Activated naive CD8-positive, alpha-beta T cell treated with anti-CD3 and anti-CD28 coated beads, Interleukin-2, amount 10 ng/mL, durations not matched to agents 7 days and 5 days (primary cell): ENCODE results near the gene KCNAB2. TPM values are rescaled to one million over a fixed set of nuclear protein-coding genes. Genes with fewer than 3 reads are reported as not detected.
"Not testable (repeated sequence)": the region's sequence is repeated elsewhere in the genome, so short reads cannot be mapped to it uniquely, and the experiment has no call there.

Source experiments
- ATAC-seq: fragments of 150-1000 bp; cut with Tn5 transposase; one replicate; pipeline ENCODE4 v1.10.0; 2021; ENCODE audit warnings: low read depth, moderate library complexity
- POLR2A ChIA-PET: fragments of 350-600 bp; sonication (Branson Sonifier 250); formaldehyde crosslinking; loops from one replicate; lab custom pipeline; 2021; ENCODE audit warnings: antibody characterized with exemption; lab: Charles Lee
- DNase-seq: peaks from one replicate; pipeline ENCODE4 v3.0.0; 2021
- H3K27ac Mint-ChIP-seq: one replicate; pipeline ENCODE4 v1.8.0; 2022; ENCODE audit warnings: mild to moderate bottlenecking, mixed read lengths
- H3K27me3 Mint-ChIP-seq: one replicate; pipeline ENCODE4 v1.8.0; 2022; ENCODE audit warnings: mild to moderate bottlenecking, moderate library complexity, mixed read lengths
- H3K36me3 Mint-ChIP-seq: one replicate; pipeline ENCODE4 v1.8.0; 2021; ENCODE audit warnings: mild to moderate bottlenecking, mixed read lengths
- H3K4me1 Mint-ChIP-seq: one replicate; pipeline ENCODE4 v1.8.0; 2021; ENCODE audit warnings: mixed read lengths
- H3K4me3 Mint-ChIP-seq: one replicate; pipeline ENCODE4 v1.8.0; 2022; ENCODE audit warnings: mild to moderate bottlenecking, moderate library complexity, mixed read lengths
- H3K9me3 Mint-ChIP-seq: one replicate; pipeline ENCODE4 v1.8.0; 2021; ENCODE audit warnings: mixed read lengths
- total RNA-seq, 2 experiments: library from RNA; stranded (reverse); gene quantifications; one replicate each; pipeline ENCODE4 v1.2.3, GENCODE V29; 2021

Gene KCNAB2
- total RNA-seq, 2 experiments from 2014 or later, result 290 to 307 TPM

DNA sequence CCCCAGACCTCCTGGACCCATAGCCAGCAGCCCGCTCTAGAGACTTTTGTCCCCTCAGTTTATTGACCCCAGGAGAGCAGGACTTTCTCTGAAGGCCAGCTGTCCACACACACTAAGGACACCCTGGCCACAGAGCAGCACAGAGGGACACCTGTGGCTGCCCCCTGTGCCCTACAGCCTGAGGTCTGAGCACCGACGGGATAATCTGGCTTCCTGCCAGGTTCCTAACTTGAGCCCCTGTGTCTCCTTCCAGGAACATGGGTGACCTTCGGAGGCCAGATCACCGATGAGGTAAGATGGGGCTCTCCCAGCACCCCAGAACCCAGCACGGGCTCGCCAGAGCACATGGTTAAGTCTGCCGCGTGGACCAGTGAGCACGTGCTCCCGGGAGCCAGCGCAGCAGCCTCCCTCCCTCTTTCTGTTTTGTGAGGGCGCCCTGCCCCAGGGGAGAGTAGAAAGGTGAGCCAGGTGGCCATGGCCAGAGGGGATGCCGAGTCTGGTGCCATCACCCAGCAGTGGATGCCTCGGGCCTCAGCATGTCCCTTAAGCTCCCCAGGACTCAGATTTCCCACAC is 27.9 kb downstream of the KCNAB2 start:
- ATAC-seq, result no peak
- Mint-ChIP-seq H3K4me3 (no peak overlapping the region), H3K27me3 (no peaks in the 10 kb centered on the region), H3K4me1 (no peaks in the 10 kb centered on the region), H3K9me3 (no peaks in the 10 kb centered on the region), H3K36me3 (peaks cover 9% of the 10 kb centered on the region), H3K27ac (no peak overlapping the region)
- POLR2A ChIA-PET, result no interaction called here
- no peak for DNase-seq

DNA sequence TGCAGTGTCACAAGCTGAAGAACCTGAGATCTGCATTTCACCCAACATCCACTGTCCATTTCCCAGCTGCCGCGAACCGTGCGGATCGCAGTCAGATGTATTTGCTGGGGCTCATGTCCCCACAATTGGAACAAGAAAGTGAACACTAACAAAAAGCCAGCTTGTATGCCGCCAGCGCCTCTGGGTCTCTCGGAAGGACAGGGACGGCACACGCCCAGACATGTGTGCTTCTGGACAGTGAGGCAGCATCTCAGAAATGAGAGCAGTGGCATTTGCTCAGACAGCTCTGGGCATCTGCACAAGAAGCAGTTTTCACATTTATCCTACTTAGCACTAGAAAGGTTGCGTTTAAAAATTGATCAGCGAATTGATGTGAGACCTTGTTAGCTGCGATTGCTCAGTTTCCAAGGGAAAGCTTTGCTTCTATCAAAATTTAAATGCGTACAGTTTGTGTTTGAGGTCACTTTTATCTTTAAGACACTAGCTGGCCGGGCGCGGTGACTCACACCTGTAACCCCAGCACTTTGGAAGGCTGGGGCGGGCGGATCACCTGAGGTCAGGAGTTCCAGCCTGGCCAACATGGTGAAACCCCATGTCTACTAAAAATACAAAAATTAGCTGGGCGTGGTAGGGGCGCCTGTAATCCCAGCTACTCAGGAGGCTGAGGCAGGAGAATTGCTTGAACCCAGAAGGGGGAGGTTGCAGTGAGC is 28.7 kb downstream of the KCNAB2 start:
- Mint-ChIP-seq H3K36me3 (peaks cover 11% of the 10 kb centered on the region), H3K4me1 (no peaks in the 10 kb centered on the region), H3K27me3 (no peaks in the 10 kb centered on the region), H3K4me3 (no peak overlapping the region), H3K27ac (no peak overlapping the region), H3K9me3 (no peaks in the 10 kb centered on the region)
- no peak for ATAC-seq
- no peak for DNase-seq
- POLR2A ChIA-PET, result no interaction called here

DNA sequence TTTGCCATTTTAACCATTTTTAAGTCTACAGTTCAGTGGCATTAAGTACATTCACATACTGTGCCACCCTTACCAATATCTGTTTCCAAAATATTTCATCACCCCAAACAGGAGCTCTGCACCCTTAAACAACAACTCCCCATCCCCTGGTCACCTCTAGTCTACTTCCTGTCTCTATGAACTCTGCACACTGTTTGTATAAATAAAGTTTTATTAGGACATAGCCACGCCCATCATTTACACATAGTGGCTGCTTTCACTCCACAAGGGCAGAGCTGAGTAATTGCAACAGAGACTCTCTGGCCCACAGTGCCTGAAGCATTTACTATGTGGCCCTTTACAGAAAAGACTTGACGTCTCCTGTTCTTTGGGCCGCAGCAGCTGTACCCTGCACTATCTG is 30.1 kb downstream of the KCNAB2 start:
- Mint-ChIP-seq H3K4me3 (no peak overlapping the region), H3K9me3 (no peaks in the 10 kb centered on the region), H3K4me1 (no peaks in the 10 kb centered on the region), H3K27me3 (no peaks in the 10 kb centered on the region), H3K36me3 (peaks cover 14% of the 10 kb centered on the region), H3K27ac (no peak overlapping the region)
- POLR2A ChIA-PET, result no interaction called here
- DNase-seq (no peak), ATAC-seq (no peak)

DNA sequence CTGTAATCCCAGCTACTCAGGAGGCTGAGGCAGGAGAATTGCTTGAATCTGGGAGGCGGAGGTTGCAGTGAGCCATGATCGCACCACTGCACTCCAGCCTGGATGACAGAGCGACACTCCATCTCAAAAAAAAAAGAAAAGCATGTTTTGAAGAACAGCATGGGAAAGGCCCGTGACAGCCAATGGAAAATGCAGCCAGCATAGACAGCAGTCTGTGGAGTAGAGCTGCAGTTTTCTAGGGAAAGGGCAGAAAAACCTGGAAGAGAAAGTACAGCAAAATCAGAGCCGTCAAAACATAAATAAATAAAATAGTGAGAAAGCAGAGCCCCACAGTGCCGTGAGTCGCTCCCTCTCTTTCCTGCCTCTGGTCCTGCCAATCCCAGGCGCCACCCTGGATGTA is 31.4 kb downstream of the KCNAB2 start:
- H3K4me1 Mint-ChIP-seq, POLR2A ChIA-PET, H3K9me3 Mint-ChIP-seq, ATAC-seq, H3K27ac Mint-ChIP-seq, DNase-seq, H3K4me3 Mint-ChIP-seq, H3K27me3 Mint-ChIP-seq: not testable (repeated sequence)
- H3K36me3 Mint-ChIP-seq, result peaks cover 15% of the 10 kb centered on the region

DNA sequence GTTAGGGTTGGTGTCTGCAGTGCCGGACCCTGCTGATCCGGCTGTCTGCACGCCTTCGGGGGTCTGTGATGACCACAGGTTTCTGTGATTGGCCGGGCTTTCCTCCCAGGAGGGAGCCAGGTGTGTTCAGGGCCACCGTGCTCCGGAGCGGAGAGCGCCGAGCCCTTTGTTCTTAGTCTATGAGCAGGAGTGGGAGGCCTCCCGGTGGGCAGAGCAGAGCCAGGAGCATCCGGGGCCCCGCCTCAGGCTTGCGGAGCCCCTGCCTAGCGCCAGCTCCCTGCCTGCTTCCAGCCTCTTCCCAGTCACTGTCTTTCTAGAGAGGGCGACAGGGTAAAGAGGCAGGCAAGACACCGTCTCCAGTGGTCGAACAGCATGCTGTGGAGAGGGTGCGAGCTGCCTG is 31.8 kb downstream of the KCNAB2 start:
- ATAC-seq (no peak), DNase-seq (no peak)
- POLR2A ChIA-PET, result no interaction called here
- no peaks in the 10 kb centered on the region for H3K27me3 Mint-ChIP-seq
- H3K4me1 Mint-ChIP-seq, result no peaks in the 10 kb centered on the region
- no peak overlapping the region for H3K4me3 Mint-ChIP-seq
- H3K27ac Mint-ChIP-seq, result no peak overlapping the region
- H3K9me3 Mint-ChIP-seq, result no peaks in the 10 kb centered on the region
- H3K36me3 Mint-ChIP-seq, result peaks cover 15% of the 10 kb centered on the region

DNA sequence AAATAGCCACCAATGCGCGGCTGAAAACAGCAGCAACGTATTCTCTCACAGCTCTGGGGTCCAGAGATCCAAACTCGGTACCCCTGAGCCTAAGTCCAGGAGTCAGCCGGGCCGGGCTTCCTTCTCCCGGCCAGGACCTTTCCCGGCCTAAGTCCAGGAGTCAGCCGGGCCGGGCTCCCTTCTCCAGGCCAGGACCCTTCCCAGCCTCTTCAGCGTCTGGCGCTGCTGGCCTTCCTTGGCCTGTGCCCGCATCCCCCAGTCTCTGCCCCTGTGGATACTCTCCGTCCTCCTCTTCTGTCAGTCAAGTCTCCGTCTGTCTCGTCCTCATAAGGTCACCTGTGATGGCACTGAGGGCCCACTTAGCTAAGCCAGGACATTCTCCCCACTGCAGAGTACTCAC is 32.2 kb downstream of the KCNAB2 start:
- Mint-ChIP-seq H3K4me1 (no peaks in the 10 kb centered on the region), H3K27ac (no peak overlapping the region), H3K9me3 (no peaks in the 10 kb centered on the region), H3K4me3 (no peak overlapping the region), H3K36me3 (peaks cover 15% of the 10 kb centered on the region), H3K27me3 (no peaks in the 10 kb centered on the region)
- DNase-seq, result no peak
- POLR2A ChIA-PET, result no interaction called here
- no peak for ATAC-seq

DNA sequence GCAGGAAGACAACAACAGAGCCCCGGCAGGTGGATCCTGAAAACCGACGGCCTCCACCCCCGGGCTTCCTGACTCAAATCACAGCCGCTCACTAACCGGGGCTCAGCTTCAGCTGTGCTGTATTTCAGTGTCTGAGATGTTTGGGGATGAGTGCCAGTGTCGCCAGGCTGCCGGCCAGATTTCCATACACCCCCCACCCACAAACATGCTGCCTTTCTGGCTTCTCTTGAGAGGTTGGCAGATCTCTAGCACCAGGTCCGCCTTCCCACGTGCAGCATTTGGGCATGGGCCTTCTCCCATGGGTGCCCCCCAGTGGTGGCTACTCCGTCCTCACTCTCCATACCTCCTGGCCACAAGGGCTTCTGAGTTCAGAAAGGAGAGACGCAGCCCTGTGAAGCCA is 34.8 kb downstream of the KCNAB2 start:
- Mint-ChIP-seq H3K4me3 (no peak overlapping the region), H3K4me1 (no peaks in the 10 kb centered on the region), H3K36me3 (peaks cover 11% of the 10 kb centered on the region), H3K27me3 (no peaks in the 10 kb centered on the region), H3K9me3 (no peaks in the 10 kb centered on the region), H3K27ac (no peak overlapping the region)
- POLR2A ChIA-PET, result no interaction called here
- ATAC-seq (no peak), DNase-seq (no peak)

DNA sequence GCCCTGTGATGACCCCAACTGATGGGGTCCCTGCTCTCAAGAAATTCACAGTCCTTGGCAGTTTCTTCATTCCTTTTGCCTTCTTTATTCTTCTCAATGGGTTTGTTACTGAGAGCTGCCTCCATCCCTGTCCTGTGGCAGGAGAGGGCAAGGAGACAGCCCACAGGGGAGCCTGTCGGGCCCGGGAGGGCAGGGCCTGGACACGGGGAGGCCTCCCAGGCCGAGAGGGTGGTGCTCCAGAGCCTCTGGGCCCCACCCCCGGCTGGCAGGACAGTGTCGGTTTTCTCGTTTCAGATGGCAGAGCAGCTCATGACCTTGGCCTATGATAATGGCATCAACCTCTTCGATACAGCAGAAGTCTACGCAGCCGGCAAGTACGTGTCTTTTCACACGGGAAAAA is 36.2 kb downstream of the KCNAB2 start:
- H3K27ac Mint-ChIP-seq, result no peak overlapping the region
- POLR2A ChIA-PET, result no interaction called here
- no peaks in the 10 kb centered on the region for H3K4me1 Mint-ChIP-seq
- DNase-seq, result no peak
- ATAC-seq, result no peak
- H3K36me3 Mint-ChIP-seq, result peaks cover 11% of the 10 kb centered on the region
- no peaks in the 10 kb centered on the region for H3K27me3 Mint-ChIP-seq
- H3K9me3 Mint-ChIP-seq, result no peaks in the 10 kb centered on the region
- H3K4me3 Mint-ChIP-seq, result no peak overlapping the region

DNA sequence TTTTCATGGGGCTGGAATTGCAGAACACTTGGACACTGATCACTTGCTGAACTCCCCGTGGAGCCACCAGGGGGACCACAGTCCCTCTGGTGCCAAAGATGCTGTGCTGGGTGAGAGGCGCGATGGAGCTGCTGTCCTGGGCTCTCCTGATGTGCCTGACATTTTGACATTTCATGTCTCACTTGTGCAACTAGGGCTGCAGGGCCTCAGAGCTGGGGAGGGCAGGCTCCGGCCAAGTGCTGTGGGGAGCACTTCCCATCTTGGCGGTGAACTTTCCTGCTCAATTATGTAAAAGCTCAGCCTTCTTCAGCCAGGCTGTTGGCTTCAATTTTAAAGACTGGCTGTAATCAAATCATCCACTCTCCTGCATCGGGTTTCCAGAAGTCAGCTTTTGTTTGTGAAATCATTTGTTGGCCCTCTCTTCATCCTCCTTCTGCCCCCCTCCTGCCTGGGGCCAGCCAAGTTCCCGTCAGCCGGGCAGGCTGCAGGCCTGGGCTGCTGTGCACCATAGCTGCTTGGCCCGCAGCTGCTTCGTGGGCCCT is 36.8 kb downstream of the KCNAB2 start:
- H3K9me3 Mint-ChIP-seq, result no peaks in the 10 kb centered on the region
- H3K4me1 Mint-ChIP-seq, result no peaks in the 10 kb centered on the region
- no peak overlapping the region for H3K27ac Mint-ChIP-seq
- no peaks in the 10 kb centered on the region for H3K27me3 Mint-ChIP-seq
- ATAC-seq (no peak), DNase-seq (no peak)
- H3K4me3 Mint-ChIP-seq, result no peak overlapping the region
- peaks cover 14% of the 10 kb centered on the region for H3K36me3 Mint-ChIP-seq
- POLR2A ChIA-PET, result no interaction called here

DNA sequence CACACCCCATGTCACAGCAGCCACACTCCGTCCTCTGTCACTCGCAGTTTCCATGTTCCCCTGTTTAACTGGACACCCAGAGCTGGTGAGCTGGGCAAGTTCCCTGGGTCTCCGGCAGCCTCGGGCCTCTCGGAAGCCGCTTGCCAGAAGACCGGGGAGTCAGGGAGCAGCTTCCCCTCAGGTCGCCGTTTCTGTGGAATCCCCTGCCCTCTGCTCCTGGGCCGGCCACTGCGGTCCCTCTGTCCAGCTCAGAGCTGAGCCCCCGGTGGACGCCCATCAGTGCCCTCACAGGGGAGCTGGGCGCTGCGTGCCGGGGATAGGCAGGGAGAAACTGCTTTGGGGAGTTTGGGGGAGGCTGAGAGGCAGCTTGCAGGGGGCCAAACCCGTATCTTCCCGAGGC is 37.7 kb downstream of the KCNAB2 start:
- H3K27ac Mint-ChIP-seq, result no peak overlapping the region
- no peaks in the 10 kb centered on the region for H3K27me3 Mint-ChIP-seq
- H3K4me3 Mint-ChIP-seq, result no peak overlapping the region
- H3K4me1 Mint-ChIP-seq, result no peaks in the 10 kb centered on the region
- POLR2A ChIA-PET, result no interaction called here
- H3K9me3 Mint-ChIP-seq, result no peaks in the 10 kb centered on the region
- peaks cover 14% of the 10 kb centered on the region for H3K36me3 Mint-ChIP-seq
- ATAC-seq (no peak), DNase-seq (no peak)

DNA sequence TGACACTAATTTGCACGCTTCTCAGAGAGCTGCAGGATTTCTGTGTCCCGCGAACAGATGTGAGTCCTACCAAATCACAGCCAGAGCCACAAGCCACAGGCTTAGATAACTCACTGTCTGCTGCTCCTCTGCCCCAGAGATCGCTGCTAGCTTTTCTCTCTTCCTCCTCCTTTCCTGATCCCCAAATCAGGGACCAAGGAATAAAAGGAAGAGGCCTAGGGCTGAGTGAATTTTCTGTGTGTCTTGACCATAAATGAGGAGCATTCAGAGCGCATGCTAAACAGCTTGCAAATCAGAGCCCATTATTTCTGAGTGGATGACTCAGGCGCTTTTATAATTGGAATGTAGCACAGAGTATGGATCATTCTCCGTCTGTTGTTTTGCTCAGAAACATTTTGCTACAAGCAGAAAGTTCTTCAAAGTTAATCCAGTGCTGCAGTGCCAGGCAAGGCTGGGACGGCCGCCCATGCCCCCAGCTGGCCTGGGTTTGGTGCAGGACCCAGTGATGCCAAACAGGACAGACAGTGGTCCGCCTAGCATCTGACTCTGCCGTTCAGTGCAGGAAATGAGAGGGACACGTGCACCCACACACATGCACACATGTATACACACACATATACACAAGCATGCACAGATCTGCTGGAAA is 38.2 kb downstream of the KCNAB2 start:
- Mint-ChIP-seq H3K9me3 (no peaks in the 10 kb centered on the region), H3K27me3 (no peaks in the 10 kb centered on the region), H3K27ac (no peak overlapping the region), H3K4me3 (no peak overlapping the region), H3K36me3 (peaks cover 11% of the 10 kb centered on the region), H3K4me1 (no peaks in the 10 kb centered on the region)
- DNase-seq (no peak), ATAC-seq (no peak)
- POLR2A ChIA-PET, result no interaction called here

DNA sequence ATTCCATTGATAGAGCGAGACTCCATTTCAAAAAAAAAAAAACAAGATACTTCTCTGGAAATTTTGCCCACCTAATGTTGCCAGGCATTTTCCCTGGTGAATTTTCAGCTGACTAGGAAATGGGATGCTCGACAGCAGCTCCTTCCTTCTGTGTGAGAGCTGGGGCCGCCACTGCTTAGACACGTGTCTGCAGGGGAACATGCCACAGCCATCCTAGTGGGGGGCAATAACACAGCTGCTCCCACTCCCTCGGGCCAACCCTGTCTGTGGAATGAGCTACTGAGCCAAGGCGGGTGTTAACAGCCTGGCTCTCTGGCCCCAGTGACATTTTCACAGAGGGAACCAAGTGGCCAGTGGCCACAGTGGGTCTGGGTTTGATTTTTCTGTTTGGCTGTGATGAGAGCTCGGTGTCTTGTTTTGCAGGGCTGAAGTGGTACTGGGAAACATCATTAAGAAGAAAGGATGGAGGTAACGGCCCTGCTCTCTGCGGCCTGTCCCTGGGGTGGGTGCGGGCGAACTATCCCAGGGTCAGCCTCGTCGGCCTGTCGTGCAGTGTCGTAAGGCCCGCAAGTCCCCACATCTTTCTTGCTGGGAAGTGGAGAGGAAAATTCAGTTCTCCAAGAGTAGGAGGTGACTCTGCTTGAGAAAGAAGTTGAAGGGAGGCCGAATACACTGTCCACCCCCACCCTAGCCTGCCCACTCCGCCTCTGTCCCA is 39.2 kb downstream of the KCNAB2 start:
- no peak for DNase-seq
- Mint-ChIP-seq H3K36me3 (peaks cover 9% of the 10 kb centered on the region), H3K27ac (no peak overlapping the region), H3K27me3 (no peaks in the 10 kb centered on the region), H3K4me1 (no peaks in the 10 kb centered on the region), H3K4me3 (no peak overlapping the region), H3K9me3 (no peaks in the 10 kb centered on the region)
- ATAC-seq, result no peak
- POLR2A ChIA-PET, result no interaction called here

DNA sequence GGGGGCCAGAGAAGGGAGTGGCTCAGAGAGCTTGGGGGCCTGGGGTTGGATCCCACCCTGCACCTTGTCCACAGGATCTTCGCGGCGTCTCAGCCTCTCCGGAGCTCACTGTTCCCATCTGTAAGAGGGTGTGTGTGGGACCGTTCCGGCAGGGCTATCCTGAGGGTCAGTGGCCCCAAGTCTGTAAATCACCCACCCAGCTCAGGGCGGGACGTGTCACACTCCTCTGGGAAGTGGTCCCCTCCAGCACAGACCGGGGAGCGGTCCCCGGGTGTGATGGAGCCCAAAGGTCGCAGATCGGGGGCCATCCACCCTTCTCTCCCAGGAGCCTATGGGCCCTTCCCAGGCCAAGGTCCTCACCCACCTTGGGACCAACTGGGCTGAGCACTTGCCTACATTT is 40.0 kb downstream of the KCNAB2 start:
- ATAC-seq (no peak), DNase-seq (no peak)
- H3K4me3 Mint-ChIP-seq, result no peak overlapping the region
- H3K9me3 Mint-ChIP-seq, result no peaks in the 10 kb centered on the region
- H3K36me3 Mint-ChIP-seq, result peaks cover 9% of the 10 kb centered on the region
- H3K27me3 Mint-ChIP-seq, result no peaks in the 10 kb centered on the region
- no peaks in the 10 kb centered on the region for H3K4me1 Mint-ChIP-seq
- no peak overlapping the region for H3K27ac Mint-ChIP-seq
- POLR2A ChIA-PET, result no interaction called here
